NCI-H82 treated with DMSO at 0.1 percent for 48 hours (cell line): ENCODE results near the gene PDE8B.

Experiments used
- DNase-seq: peaks from one replicate; lab custom pipeline; 2025; ENCODE audit not compliant: unreplicated experiment; lab: John Stamatoyannopoulos, UW

Gene PDE8B

DNA sequence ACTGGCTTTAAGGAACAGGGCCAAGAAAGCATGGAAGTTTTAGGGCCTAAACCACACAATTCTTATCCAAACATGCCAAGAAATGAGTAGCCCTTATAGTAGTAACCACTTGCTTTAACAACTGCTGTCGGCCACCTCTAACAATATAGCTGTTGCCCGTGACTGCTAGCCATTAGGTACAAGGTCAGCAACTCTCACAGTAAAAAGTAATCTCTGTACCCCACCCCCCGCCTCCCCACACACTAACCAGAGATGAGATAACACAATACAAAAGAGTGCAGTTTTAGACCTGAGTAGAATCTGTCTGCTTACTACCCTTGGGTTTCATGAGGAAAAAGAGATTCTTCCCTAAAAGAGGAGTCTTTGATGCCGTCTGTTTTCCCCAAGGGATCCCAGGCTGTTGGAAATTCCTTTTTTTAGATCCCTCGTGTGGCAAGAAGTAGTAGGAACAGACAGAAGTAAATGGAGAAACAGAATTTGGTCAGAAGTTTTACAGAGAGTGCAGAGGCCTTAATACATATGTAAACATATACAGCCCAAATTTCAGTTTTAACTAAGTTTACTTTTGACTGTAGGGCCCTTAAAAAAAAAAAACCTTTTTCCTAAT is 187.3 kb downstream of the PDE8B start:
- DNase-seq = no peak

DNA sequence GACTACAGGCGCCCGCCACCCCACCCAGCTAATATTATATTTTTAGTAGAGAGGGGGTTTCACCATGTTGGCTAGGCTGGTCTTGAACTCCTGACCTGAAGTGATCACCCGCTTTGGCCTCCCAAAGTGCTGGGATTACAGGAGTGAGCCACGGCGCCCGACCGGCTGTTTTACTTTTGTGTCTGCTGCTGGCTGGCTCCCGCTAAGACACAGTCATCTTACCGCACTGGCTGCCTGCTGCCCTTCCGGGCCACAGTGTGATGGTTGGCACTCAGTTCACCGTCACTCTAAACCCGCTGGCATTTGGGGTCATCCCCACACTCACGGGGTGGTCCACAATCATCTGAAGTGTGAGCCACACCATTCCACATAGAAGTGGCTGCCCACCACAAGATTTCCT is 188.0 kb downstream of the PDE8B start:
- DNase-seq = no peak

DNA sequence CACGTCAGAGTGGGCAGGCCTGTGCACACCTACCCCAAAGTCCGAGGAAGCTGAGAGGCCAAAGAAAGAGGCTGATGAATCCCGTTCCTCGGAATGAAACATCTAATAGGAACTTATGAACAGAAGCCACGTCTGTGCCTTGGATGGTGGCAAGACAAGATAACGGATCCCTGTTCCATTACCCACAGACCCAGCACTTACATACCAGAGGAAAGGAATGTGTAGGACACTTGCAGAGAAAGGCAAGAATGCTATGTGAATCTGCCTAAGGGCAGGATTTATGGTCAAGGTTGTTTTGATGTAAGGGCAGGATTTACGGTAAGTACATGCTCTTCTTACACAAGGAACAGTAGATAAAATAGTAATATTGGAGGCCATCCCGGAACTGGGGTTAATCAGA is 188.4 kb downstream of the PDE8B start:
- DNase-seq = no peak

DNA sequence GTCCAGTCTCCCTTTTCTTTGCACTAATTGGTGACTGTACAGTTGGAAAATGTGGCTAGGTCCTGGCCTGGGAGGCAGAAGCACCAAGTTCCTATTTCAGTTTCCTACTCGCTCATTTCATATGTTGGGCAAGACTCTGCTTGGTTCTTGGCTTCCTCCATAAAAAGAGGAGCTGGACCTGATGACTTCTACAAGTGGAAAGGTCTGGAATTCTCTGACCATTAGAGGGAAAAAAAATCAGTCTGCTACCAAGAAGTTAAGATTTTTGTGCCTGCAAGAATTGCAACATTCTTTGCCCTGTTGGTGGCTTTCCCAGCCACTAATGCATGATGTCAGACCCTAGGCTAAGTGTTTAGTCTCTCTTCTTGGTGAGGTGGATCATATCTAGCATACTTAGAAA is 190.2 kb downstream of the PDE8B start:
- DNase-seq = no peak

DNA sequence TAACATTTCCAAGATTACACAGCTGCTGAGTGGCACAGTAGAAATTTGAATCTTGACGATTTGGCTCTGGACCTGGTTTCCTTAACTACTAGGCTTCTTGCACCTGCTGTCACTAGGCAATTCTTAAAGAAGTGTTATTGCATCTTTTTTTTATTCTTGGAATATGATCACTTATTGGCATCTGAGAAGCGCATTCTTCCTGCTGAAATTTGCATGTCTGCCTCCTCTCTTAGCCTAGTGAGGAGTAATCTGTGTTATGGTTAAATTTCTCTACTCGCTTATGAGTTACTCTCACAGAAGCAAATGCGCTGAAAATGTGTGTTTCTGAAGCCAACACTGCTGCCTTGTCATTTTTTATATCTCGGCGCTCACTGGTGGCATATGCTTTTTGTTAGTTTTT is 192.3 kb downstream of the PDE8B start:
- no peak for DNase-seq

DNA sequence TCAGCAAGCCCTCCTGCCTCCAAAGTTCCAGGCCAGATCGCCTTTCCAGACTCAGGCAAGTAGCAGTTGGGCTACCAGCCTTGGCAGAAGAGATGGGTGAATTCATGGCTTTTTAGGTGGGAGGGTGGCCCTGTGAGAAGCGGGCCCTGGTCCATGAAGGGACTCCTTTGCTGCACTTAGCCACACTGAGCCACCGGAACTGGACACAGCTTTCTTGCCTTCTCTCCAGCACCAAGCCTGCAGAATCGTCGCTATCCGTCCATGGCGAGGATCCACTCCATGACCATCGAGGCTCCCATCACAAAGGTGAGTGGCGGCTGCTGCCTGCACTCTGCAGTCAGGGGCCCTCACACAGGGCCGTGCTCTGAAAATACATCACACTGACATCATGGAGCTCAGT is 196.7 kb downstream of the PDE8B start:
- no peak for DNase-seq

DNA sequence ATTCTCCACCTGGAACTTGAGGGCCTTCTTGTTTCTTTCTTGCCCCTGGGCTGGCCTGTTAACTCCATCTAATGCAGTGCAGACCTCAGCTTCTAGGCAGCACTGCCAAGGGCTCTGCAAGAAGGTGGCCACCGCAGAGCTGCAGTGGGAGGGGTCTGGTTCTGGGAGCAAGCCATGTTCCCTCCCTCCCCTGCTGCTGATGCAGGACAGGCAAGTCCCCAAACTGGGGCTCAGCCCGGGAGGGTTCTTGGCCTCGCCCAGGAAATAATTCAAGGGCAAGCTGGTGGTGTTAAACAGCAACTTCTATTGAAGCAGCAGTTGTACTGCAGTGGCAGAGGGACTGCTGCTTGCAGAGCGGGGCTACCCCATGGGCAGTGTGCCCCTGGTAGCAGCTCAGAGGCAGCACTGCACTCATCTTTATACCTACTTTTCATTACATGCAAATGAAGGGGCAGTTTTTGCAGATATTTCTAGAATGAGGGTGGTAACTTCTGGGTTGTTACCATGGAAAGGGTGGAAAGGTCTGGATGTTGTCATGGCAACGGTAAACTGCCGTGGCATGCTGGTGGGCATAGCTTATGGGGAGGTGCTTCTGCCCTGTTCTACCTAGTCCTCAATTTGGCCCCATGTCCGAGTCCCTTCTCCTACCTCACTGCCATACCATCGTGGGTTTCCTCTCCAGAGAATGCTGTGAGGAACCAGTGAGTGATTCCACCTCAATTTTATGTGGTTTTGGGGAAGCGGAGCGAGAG is 199.6 kb downstream of the PDE8B start:
- no peak for DNase-seq

DNA sequence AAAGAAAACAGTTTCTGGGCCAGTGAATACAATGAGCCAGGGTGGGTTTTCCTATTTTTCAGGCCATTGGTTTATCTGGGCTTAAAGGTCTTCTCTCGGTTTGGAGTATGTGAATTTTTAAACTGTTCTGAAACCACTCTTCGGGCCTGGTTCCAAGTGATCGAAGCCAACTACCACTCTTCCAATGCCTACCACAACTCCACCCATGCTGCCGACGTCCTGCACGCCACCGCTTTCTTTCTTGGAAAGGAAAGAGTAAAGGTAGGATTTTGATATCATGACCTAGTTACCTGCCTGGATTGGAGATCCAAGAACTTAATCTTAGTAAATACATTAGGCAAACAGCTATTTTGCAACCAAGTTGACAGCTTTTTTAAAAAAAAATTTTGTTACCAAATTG is 202.6 kb downstream of the PDE8B start:
- no peak for DNase-seq

DNA sequence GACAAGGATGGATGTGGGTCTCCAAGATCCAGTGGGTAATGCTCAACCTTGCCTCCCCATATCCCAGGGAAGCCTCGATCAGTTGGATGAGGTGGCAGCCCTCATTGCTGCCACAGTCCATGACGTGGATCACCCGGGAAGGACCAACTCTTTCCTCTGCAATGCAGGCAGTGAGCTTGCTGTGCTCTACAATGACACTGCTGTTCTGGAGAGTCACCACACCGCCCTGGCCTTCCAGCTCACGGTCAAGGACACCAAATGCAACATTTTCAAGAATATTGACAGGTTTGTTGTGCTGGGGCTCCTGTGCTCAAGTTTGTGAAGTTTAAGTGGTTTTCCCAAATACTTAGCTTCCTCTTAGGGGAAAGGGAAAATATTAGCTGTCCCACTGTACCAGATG is 207.7 kb downstream of the PDE8B start:
- DNase-seq = no peak

DNA sequence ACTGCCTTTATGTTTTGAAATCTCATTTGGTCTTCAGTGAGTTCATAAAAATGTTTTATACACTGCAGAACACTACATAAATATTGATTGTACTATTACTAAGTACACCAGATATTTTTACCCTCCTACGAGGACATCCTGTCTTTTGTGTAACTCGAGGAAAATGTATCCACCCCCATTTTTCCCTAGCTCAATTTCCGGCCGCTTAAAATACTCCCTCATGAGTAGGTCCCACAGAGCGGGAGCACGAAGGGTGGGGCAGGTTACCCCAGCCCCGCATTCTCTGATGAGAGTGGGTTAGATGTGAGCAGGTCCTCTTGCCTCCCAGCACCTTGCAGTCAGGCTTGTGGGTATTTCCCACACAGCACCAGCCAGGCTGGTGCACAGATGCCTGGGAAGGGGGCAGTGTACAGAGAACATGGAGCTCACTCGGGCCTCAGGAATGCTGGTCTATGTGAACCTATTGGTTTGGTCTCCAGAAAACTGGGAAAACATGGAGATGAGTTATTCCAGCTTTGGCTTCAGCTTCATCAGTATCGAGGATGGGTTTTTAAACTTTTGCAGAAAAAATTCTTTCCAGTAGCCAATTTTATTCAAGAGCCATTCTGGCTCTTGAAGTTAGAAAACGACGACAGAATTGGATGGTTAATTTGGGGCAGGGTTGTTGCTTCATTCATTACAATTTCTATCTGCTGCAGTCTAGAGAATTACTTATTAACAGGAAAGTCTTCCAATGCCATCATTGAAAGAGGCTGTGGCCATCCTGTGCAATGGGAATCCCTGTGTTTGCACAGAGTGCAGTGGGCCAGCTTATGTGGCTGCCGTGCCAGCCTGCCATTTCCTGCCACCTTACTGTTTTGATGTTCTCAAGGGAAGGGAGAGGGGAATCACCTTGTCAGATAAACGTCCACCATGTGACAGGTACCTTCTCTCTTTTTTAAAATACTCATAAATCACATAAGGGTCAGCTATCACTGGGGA is 208.4 kb downstream of the PDE8B start:
- no peak for DNase-seq

DNA sequence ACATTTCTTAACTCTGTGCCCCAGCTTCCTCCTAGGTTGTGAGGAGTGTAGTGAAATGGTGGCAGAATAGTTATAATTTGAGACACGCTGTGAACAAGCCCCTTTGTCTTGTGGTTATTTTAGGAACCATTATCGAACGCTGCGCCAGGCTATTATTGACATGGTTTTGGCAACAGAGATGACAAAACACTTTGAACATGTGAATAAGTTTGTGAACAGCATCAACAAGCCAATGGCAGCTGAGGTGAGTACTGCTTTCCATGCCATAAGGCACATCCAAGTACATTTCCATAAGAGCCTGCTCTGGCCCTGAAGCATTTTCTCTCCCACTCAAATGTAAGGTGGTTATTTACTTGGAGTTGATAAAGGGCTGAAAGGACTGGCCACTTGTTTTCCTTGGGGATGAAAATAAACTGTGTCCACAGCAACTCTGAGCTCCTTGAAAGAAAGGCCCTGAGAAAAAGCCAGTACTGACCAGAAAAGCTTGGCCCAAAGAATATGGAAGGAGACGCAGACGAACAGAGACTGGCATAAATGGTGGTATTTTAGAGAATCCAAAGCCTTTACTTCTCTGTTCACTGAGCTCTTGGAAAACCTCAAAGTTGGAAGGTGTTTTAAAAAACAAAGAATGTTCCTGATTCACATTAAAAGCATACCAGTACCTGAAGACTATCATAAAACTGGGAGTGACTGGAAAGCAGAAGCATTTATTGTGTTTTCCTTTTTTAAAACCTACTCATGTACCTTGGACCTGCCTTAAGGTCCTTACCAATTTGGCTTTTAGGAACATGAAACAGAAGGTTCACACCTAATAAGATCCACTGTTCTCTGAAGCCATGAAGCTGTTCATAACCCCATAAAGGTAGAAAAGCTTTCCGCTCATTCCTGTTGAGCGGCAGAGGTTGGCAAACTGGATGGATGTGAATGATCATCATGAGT is 209.4 kb downstream of the PDE8B start:
- no peak for DNase-seq

DNA sequence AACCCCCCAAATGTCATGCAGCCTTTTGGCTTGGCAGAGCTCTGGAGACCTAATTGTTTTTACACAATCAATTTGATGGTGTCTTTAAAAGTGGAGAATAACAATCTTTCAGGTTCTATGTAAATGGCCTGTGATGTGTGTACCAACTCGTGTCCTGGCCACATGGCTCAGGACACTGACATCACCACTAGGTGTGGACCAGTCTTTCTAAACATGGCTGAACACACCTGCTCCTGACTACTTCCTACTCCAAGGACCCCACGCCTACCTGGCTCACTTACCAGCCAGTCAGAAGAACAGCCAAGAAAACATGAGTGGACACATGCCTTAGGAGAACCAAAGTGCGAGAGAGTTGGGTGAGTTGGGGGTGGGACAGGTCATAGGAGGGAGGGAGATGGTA is 210.5 kb downstream of the PDE8B start:
- DNase-seq = no peak

DNA sequence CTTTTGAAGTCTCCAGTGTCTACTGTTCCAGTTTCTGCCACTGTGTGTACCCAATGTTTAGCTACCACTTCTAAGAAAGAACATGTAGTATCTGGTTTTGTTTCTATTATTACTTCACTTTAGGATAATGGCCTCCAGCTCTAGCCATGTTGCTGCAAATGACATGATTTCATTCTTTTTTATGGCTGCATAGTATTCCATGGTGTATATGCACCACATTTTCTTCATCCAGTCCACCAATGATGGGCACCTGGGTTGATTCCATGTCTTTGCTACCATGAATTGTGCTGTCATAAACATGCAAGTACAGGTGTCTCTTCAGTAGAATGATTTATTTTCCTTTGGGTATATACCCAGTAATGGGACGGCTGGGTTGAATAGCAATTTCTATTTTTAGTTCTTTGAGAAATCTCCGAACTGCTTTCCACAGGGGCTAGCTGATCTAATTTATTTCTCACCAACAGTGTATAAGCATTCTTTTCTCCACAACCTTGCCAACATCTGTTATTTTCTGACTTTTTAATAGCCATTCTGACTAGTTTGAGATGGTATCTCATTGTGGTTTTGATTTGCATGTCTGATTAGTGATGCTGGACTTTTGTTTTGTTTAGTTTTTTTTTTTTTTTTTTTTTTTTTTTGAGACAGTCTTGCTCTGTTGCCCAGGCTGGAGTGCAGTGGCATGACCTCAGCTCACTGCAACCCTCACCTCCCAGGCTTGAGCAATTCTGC is 212.7 kb downstream of the PDE8B start:
- DNase-seq = no peak

DNA sequence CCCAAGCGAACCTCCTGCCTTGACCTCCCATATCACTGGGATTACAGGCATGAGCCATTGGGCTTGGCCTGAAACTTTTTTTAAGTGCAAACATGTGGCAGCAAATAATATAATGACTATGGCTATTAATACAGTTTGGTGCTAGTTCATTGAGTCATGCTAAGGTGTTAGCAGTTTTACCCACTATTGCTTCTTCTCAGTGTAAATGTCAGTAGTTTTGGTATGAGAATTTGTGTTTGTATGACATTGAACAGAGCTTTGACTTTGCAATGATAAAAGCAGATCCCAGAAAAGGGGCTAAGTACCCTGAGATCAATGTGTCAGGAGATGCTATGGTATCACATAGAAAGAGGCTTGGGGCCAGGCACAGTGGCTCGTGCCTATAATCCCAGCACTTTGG is 214.4 kb downstream of the PDE8B start:
- no peak for DNase-seq

DNA sequence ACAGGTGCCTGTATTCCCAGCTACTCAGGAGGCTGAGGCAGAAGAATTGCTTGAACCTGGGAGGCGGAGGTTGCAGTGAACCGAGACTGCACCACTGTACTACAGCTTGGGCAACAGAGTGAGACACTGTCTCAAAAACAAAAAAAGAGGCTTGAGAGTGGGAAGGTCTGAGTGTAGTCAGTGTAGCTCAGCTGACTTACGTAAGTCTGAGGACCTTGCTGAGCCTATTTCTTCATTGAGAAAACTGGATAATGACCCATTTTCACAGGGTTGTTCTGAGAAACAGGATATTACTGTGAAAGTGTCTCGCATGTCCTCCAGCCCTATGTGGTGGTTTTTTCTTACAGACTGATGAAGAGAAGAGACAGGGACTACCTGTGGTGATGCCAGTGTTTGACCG is 214.9 kb downstream of the PDE8B start:
- no peak for DNase-seq

DNA sequence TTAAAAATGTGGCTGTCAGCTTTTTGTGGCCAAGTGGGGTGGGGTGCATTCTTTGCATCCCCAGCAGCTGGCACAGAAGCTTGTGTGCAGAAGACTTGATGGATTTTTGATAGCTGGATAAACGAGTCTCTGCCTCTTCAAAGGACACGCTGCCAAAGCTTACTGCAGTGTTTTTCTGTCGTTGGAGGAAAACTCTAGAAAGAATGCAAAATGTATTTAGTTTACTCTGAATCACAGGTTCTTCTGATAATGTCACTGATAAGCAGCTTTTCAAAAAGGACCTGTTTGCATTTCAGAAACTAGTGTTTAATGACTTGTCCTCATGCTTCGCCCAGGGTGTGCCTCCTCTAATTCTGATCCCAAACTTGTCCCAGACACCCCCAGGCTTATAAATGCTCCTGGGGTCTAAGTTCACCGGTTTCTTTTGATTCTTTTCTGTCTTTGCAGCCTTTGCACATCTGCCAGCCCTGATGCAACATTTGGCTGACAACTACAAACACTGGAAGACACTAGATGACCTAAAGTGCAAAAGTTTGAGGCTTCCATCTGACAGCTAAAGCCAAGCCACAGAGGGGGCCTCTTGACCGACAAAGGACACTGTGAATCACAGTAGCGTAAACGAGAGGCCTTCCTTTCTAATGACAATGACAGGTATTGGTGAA is 215.6 kb downstream of the PDE8B start:
- no peak for DNase-seq

DNA sequence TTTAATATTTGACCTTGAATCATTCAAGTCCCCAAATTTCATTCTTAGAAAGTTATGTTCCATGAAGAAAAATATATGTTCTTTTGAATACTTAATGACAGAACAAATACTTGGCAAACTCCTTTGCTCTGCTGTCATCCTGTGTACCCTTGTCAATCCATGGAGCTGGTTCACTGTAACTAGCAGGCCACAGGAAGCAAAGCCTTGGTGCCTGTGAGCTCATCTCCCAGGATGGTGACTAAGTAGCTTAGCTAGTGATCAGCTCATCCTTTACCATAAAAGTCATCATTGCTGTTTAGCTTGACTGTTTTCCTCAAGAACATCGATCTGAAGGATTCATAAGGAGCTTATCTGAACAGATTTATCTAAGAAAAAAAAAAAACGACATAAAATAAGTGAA is 216.2 kb downstream of the PDE8B start:
- DNase-seq = no peak

DNA sequence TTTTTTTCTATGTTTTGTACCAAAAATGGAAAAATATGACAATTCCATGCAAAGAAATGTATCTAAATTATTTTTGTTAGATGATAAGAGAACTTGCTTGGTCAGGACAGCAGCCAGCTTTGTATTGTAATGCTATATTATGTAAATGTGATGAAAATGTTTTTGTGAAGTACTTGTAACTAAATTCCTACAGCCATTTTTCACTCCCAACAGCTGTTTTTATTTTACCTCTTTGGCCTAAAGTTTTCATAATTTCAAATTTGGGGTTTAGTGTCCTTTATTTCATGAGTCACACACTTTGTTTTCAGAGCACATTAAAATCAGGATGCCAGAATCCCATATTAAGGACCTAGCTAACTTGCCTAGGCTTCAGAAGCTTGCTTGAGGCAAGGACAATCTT is 217.5 kb downstream of the PDE8B start:
- DNase-seq = no peak

DNA sequence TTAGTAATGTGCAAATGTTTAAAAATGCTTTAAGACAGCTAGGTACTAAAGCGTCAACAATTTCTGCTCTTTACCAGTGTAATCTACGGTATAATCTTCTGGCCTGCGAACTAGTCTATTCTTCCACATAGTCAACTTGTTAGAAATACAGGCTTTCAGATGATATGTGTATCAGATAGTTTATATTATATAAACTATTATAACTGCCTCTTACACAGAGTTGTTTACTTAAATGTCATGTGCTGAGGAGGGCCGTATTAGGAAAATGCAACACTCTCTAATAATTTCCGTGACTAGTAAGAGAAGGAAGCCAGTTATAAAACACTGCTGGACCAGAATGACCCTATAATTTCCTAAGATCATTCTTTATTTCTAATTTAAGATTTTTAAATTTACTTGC is 218.0 kb downstream of the PDE8B start:
- no peak for DNase-seq

DNA sequence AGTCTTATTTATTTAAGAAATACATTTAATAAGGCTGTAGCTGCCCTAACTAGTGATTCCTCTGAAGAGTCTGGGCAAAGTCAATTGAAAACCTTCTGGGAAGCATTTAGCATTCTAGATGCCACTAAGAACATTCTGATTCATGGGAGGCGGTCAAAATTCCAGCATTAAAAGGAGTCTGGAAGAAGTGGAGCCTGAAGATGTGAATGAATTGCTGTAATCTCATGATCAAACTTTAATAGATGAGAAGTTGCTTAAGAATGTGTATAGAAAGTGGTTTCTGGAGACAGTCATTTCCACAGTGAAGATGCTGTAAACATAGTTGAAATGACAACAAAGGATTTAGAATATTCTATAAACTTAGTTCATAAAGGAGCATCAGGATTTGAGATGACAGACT is 220.2 kb downstream of the PDE8B start:
- DNase-seq = no peak
